Suprapubic skin (tissue), 4 donors: ENCODE results near the gene ANKLE2.

Experiments used
- EP300 ChIP-seq: sonication (generic); formaldehyde crosslinking; IDR thresholded peaks from one replicate; pipeline ENCODE4 v1.6.1; 2017; ENCODE audit warnings: antibody characterized with exemption
- POLR2A ChIP-seq, 2 donors: fragments of 450-650 bp; IDR thresholded peaks; one replicate each; pipeline ENCODE4 v1.6.1; 2017; ENCODE audit warnings: antibody characterized with exemption in 2 of 2, mild to moderate bottlenecking in 2 of 2, moderate library complexity in 2 of 2
- POLR2AphosphoS5 ChIP-seq, 3 donors: sonication (generic); formaldehyde crosslinking; IDR thresholded peaks; one replicate each; pipeline ENCODE4 v1.6.1; 2017; ENCODE audit warnings: antibody characterized with exemption in 3 of 3
- TF ChIP-seq, protein P1 (sequence below), 2 donors: fragments of 200-600 bp in 1 of 2; fragments of 450-650 bp in 1 of 2; sonication (generic) in 1 of 2; IDR thresholded peaks; one replicate each; pipeline ENCODE4 v1.5.1; 2016 to 2019; ENCODE audit warnings: antibody characterized with exemption in 2 of 2, mild to moderate bottlenecking in 1 of 2, moderate library complexity in 1 of 2

DNA sequence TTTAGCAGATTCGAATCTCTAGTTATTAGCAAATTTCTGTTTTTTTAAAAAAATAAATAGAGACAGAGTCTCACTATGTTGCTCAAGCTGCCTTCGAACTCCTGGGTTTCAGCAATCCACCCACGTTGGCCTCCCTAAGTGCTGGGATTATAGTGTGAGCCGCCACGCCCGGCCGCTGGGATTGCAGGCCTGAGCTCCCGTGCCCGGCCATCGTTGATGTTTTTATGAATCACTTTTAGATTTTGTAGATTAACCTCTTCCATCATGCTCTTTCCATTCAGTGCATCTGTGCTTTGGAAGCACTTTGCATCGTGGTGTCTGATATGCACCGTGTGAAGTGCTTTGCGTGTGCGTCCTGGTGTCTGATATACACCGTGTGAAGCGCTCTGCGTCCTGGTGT lies 30.1 kb downstream of the ANKLE2 start:
- TF ChIP-seq EP300 (no peak), POLR2AphosphoS5 (IDR thresholded peaks at IDR 0.05) (no peak), POLR2A (IDR thresholded peaks at IDR 0.05) (no peak)
- TF ChIP-seq, protein P1, sequence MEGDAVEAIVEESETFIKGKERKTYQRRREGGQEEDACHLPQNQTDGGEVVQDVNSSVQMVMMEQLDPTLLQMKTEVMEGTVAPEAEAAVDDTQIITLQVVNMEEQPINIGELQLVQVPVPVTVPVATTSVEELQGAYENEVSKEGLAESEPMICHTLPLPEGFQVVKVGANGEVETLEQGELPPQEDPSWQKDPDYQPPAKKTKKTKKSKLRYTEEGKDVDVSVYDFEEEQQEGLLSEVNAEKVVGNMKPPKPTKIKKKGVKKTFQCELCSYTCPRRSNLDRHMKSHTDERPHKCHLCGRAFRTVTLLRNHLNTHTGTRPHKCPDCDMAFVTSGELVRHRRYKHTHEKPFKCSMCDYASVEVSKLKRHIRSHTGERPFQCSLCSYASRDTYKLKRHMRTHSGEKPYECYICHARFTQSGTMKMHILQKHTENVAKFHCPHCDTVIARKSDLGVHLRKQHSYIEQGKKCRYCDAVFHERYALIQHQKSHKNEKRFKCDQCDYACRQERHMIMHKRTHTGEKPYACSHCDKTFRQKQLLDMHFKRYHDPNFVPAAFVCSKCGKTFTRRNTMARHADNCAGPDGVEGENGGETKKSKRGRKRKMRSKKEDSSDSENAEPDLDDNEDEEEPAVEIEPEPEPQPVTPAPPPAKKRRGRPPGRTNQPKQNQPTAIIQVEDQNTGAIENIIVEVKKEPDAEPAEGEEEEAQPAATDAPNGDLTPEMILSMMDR (IDR thresholded peaks at IDR 0.05) = no peak
